Activated T-helper 2 cell treated with anti-CD3 and anti-CD28 coated beads, Interferon-gamma antibody, Interleukin-2, Interleukin-4, amounts not matched to agents 10 μg/mL and 5 μg/mL and 100 μg/mL, durations not matched to agents 14 hours and 24 hours and 36 hours (primary cell): ENCODE results near the gene TMEM50A. TPM values are rescaled to one million over a fixed set of nuclear protein-coding genes. Genes with fewer than 3 reads are reported as not detected.
"Not testable (repeated sequence)": the region's sequence is repeated elsewhere in the genome, so short reads cannot be mapped to it uniquely, and the experiment has no call there.

Experiments
- DNase-seq: peaks from one replicate; pipeline ENCODE4 v3.0.0; 2021; ENCODE audit warnings: low spot score
- H3K27ac Mint-ChIP-seq: one replicate; pipeline ENCODE4 v1.8.0; 2021; ENCODE audit warnings: mixed read lengths
- H3K27me3 Mint-ChIP-seq: one replicate; pipeline ENCODE4 v1.8.0; 2021; ENCODE audit warnings: low read depth, mixed read lengths
- H3K36me3 Mint-ChIP-seq: one replicate; pipeline ENCODE4 v1.8.0; 2021; ENCODE audit warnings: low read depth, mixed read lengths
- H3K4me1 Mint-ChIP-seq: one replicate; pipeline ENCODE4 v1.8.0; 2021; ENCODE audit warnings: low read depth, mixed read lengths
- H3K4me3 Mint-ChIP-seq: one replicate; pipeline ENCODE4 v1.8.0; 2021; ENCODE audit warnings: low read depth, mild to moderate bottlenecking, moderate library complexity, mixed read lengths
- H3K9me3 Mint-ChIP-seq: one replicate; pipeline ENCODE4 v1.8.0; 2021; ENCODE audit warnings: mixed read lengths
- intact Hi-C: fragments of 100-400 bp; cut with micrococcal nuclease; formaldehyde crosslinking; loops from one replicate; pipeline ENCODE4 v1.15.1; 2023
- total RNA-seq: library from RNA; stranded (reverse); gene quantifications from 2 replicates; pipeline ENCODE4 v1.2.3, GENCODE V29; 2022

Gene TMEM50A
- total RNA-seq = 113 and 116 TPM in 2 replicates

- Mint-ChIP-seq H3K27me3 (no peaks in the 10 kb centered on the region), H3K4me1 (peaks cover 32% of the 10 kb centered on the region), H3K27ac (peak within 1 kb of the TSS; percentile 97), H3K9me3 (no peaks in the 10 kb centered on the region), H3K36me3 (peaks cover 50% of the 10 kb centered on the region), H3K4me3 (peak within 1 kb of the TSS; percentile 97)
- peak; percentile 94 for DNase-seq
- intact Hi-C loops = loop anchor here (2.0 kb wide), 3 partner anchors 70 to 100 kb away; partner anchors contain the start of gene MACO1
These were observed at the start of gene TMEM50A for GRCh38 chr1:25338188-25338981. Gene TMEM50A, plus strand, starts transcription at chr1:25338334. Its CDS starts 2,153 bp downstream, at chr1:25340487.

GRCh38 chr1:25288573-25289101 is 49.5 kb upstream of the TMEM50A start:
- H3K27me3 Mint-ChIP-seq, H3K9me3 Mint-ChIP-seq, H3K4me3 Mint-ChIP-seq, DNase-seq, H3K4me1 Mint-ChIP-seq, H3K27ac Mint-ChIP-seq, intact Hi-C loops, H3K36me3 Mint-ChIP-seq: not testable (repeated sequence)

GRCh38 chr1:25290043-25290442 is 48.1 kb upstream of the TMEM50A start:
- H3K4me3 Mint-ChIP-seq, intact Hi-C loops, H3K27me3 Mint-ChIP-seq, H3K4me1 Mint-ChIP-seq, DNase-seq, H3K9me3 Mint-ChIP-seq, H3K27ac Mint-ChIP-seq, H3K36me3 Mint-ChIP-seq: not testable (repeated sequence)

DNA sequence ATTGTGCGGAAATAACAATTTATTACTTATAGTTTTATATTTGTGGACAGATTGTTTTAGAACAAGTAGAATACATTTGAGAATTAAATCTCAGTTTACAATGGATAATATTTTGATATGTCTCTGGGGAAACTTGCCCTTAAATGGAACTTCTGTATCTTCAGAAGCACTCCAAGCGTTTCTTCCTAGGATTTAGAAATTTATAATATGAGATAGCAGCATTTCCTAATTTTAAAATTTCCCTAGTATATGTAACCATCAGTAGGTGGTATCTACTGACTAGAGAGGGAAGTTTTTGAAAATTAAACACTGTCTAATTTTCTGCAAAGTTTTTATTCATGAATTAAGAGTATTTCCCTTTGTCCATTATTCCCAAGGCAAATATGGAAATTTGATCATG is 44.7 kb upstream of the TMEM50A start:
- H3K4me3 Mint-ChIP-seq, H3K27ac Mint-ChIP-seq, H3K36me3 Mint-ChIP-seq, H3K9me3 Mint-ChIP-seq, intact Hi-C loops, H3K4me1 Mint-ChIP-seq, DNase-seq, H3K27me3 Mint-ChIP-seq: not testable (repeated sequence)

- H3K27me3 Mint-ChIP-seq, H3K4me1 Mint-ChIP-seq, H3K4me3 Mint-ChIP-seq, DNase-seq, H3K27ac Mint-ChIP-seq, H3K36me3 Mint-ChIP-seq, H3K9me3 Mint-ChIP-seq, intact Hi-C loops: not testable (repeated sequence)
These were observed 43.0 kb upstream of the TMEM50A start for GRCh38 chr1:25294889-25295826.

- H3K27ac Mint-ChIP-seq, H3K9me3 Mint-ChIP-seq, intact Hi-C loops, H3K27me3 Mint-ChIP-seq, H3K36me3 Mint-ChIP-seq, H3K4me1 Mint-ChIP-seq, DNase-seq, H3K4me3 Mint-ChIP-seq: not testable (repeated sequence)
These were observed 41.6 kb upstream of the TMEM50A start for GRCh38 chr1:25296501-25296900.

GRCh38 chr1:25300729-25301128 is 37.4 kb upstream of the TMEM50A start:
- intact Hi-C loops, H3K27ac Mint-ChIP-seq, H3K36me3 Mint-ChIP-seq, H3K9me3 Mint-ChIP-seq, H3K4me1 Mint-ChIP-seq, H3K4me3 Mint-ChIP-seq, H3K27me3 Mint-ChIP-seq, DNase-seq: not testable (repeated sequence)

DNA sequence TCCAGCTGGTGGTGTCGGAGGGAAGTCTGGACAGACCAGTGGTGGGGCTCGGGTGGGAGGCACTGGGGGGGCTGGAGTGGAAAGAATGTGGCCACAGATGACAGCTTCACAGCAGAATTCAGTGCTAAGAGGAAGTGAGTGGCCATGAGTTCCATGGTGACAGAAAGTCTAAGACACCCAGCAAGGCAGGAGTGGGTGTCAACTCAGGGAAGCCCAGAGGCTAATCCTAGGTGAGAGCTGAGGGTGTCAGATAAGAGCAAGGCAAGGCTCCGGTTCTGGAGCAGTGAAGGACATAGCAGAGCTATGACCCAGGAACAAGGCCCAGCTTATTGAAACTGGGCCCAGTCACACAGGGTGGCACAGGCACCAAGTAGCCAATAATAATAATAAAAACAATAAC is 35.8 kb upstream of the TMEM50A start:
- H3K36me3 Mint-ChIP-seq = peaks cover 14% of the 10 kb centered on the region
- intact Hi-C loops, H3K9me3 Mint-ChIP-seq, H3K27ac Mint-ChIP-seq, DNase-seq, H3K4me1 Mint-ChIP-seq, H3K27me3 Mint-ChIP-seq, H3K4me3 Mint-ChIP-seq: not testable (repeated sequence)

- intact Hi-C loops, H3K27ac Mint-ChIP-seq: not testable (repeated sequence)
- H3K36me3 Mint-ChIP-seq = peaks cover 22% of the 10 kb centered on the region
These were observed 33.2 kb upstream of the TMEM50A start for GRCh38 chr1:25304936-25305335.

GRCh38 chr1:25308168-25308567 is 30.0 kb upstream of the TMEM50A start:
- H3K27me3 Mint-ChIP-seq, H3K27ac Mint-ChIP-seq, intact Hi-C loops, H3K4me1 Mint-ChIP-seq, DNase-seq, H3K9me3 Mint-ChIP-seq, H3K4me3 Mint-ChIP-seq: not testable (repeated sequence)
- peaks cover 34% of the 10 kb centered on the region for H3K36me3 Mint-ChIP-seq

More at GRCh38 chr1:25304936-25305335, 33.2 kb upstream of the TMEM50A start:
- DNase-seq, H3K27me3 Mint-ChIP-seq, H3K9me3 Mint-ChIP-seq, H3K4me3 Mint-ChIP-seq, H3K4me1 Mint-ChIP-seq: not testable (repeated sequence)

GRCh38 chr1:25309085-25309484 is 29.0 kb upstream of the TMEM50A start:
- H3K4me1 Mint-ChIP-seq, DNase-seq, intact Hi-C loops, H3K27me3 Mint-ChIP-seq, H3K27ac Mint-ChIP-seq, H3K4me3 Mint-ChIP-seq, H3K9me3 Mint-ChIP-seq: not testable (repeated sequence)
- peaks cover 43% of the 10 kb centered on the region for H3K36me3 Mint-ChIP-seq

- not testable (repeated sequence) for H3K4me3 Mint-ChIP-seq
These were observed 28.6 kb upstream of the TMEM50A start for GRCh38 chr1:25309486-25309885.

More at GRCh38 chr1:25309486-25309885, 28.6 kb upstream of the TMEM50A start:
- intact Hi-C loops, H3K4me1 Mint-ChIP-seq, DNase-seq, H3K27ac Mint-ChIP-seq, H3K27me3 Mint-ChIP-seq: not testable (repeated sequence)
- H3K9me3 Mint-ChIP-seq = peaks cover 10% of the 10 kb centered on the region
- H3K36me3 Mint-ChIP-seq = peaks cover 47% of the 10 kb centered on the region
